HCT116 (cell line): ENCODE measurements around the gene TMEM130. TPM values are rescaled to one million over a fixed set of nuclear protein-coding genes. Genes with fewer than 3 reads are reported as not detected.

ENCODE experiments used
- ATAC-seq: fragments of 200-7000 bp; cut with Tn5 transposase; 2 replicates; pipeline ENCODE4 v1.9.1; 2020; ENCODE audit warnings: mild to moderate bottlenecking, moderate library complexity
- BruUV-seq: library from RNA; stranded (reverse); fragments of 400-500 nt; replicated peaks from 2 replicates; lab custom pipeline; 2021; lab: Mats Ljungman, UMichigan
- CTCF ChIA-PET: fragments of 300-600 bp; sonication (Branson Sonifier 250); formaldehyde crosslinking; loops from one replicate; lab custom pipeline; 2021; ENCODE audit warnings: antibody characterized with exemption; lab: Charles Lee
- POLR2A ChIA-PET: fragments of 300-600, 350-600 bp; sonication (Branson Sonifier 250); formaldehyde crosslinking; loops from one replicate; lab custom pipeline; 2021; ENCODE audit warnings: antibody characterized with exemption; lab: Charles Lee
- RAD21 ChIA-PET, 2 experiments: fragments of 300-600 bp; sonication (Branson Sonifier 250); formaldehyde crosslinking; loops; one replicate each; lab custom pipeline; 2023; ENCODE audit warnings: low total read pairs in 2 of 2; ENCODE audit not compliant: uncharacterized antibody in 2 of 2, unreplicated experiment in 2 of 2, low non-redundant PET in 1 of 2; lab: Charles Lee
- DNase-seq: peaks from one replicate; pipeline ENCODE4 v3.0.0-alpha.2; 2010; ENCODE audit warnings: low read depth, low spot score
- H2AFZ ChIP-seq: fragments of 200-600 bp; shearing (Covaris generic), sonication (generic); 2 replicates; pipeline ENCODE4 v1.6.1; 2017; ENCODE audit warnings: low read depth, mixed run types, mixed read lengths, antibody characterized with exemption, low read length; ENCODE audit not compliant: poor library complexity, severe bottlenecking
- H3K27ac ChIP-seq: 2 replicates; pipeline ENCODE4 v1.5.1; 2012; ENCODE audit warnings: low read depth, low read length
- H3K27me3 ChIP-seq: fragments of 200-600 bp; sonication (generic); 2 replicates; pipeline ENCODE4 v1.6.1; 2016; ENCODE audit warnings: mixed run types, low read length, mixed read lengths; ENCODE audit not compliant: insufficient read depth
- H3K36me3 ChIP-seq, 2 experiments: fragments of 200-500 bp in 1 of 2; fragments of 200-600 bp in 1 of 2; sonication (Bioruptor generic) in 1 of 2; sonication (generic) in 1 of 2; 2 replicates each; pipeline versions ENCODE4 v1.5.1 to v1.6.1; 2014 to 2016; ENCODE audit warnings: low read length in 2 of 2, inconsistent platforms in 1 of 2, mixed read lengths in 1 of 2, mixed run types in 1 of 2; ENCODE audit not compliant: insufficient read depth in 2 of 2, control insufficient read depth in 1 of 2
- H3K4me1 ChIP-seq, 2 experiments: fragments of 200-600 bp in 1 of 2; sonication (generic) in 1 of 2; 2 replicates each; pipeline versions ENCODE4 v1.5.1 to v1.6.1; 2012 to 2017; ENCODE audit warnings: low read length in 2 of 2, inconsistent platforms in 1 of 2, mild to moderate bottlenecking in 1 of 2, mixed read lengths in 1 of 2, mixed run types in 1 of 2, moderate library complexity in 1 of 2; ENCODE audit not compliant: insufficient read depth in 2 of 2, control insufficient read depth in 1 of 2
- H3K4me2 ChIP-seq: fragments of 200-600 bp; sonication (generic); 2 replicates; pipeline ENCODE4 v1.6.1; 2017; ENCODE audit warnings: mixed run types, low read length, mixed read lengths
- H3K4me3 ChIP-seq, 2 experiments: fragments of 200-600 bp in 1 of 2; sonication (generic) in 1 of 2; replicated peaks in 1 of 2; 2 replicates each; pipeline ENCODE4 v1.5.1; 2011 to 2016; ENCODE audit warnings: low read length in 2 of 2, control low read depth in 1 of 2, low read depth in 1 of 2, mild to moderate bottlenecking in 1 of 2, mixed read lengths in 1 of 2, mixed run types in 1 of 2
- H3K79me2 ChIP-seq: fragments of 200-600 bp; sonication (generic); 2 replicates; pipeline ENCODE4 v1.6.1; 2017; ENCODE audit warnings: mild to moderate bottlenecking, mixed run types, low read length, moderate library complexity, mixed read lengths; ENCODE audit not compliant: insufficient read depth
- H3K9ac ChIP-seq: fragments of 200-600 bp; sonication (generic); 2 replicates; pipeline ENCODE4 v1.6.1; 2016; ENCODE audit warnings: low read length, mixed read lengths
- H3K9me2 ChIP-seq: fragments of 200-600 bp; sonication (generic), shearing (Covaris generic); 2 replicates; pipeline ENCODE4 v1.6.1; 2017; ENCODE audit warnings: mixed run types, mild to moderate bottlenecking, moderate library complexity; ENCODE audit not compliant: insufficient read depth
- H3K9me3 ChIP-seq, 2 experiments: fragments of 200-500 bp in 1 of 2; fragments of 200-600 bp in 1 of 2; sonication (Bioruptor generic) in 1 of 2; sonication (generic) in 1 of 2; 2 replicates each; pipeline ENCODE4 v1.6.1; 2014 to 2017; ENCODE audit warnings: low read length in 2 of 2, mixed read lengths in 2 of 2, inconsistent platforms in 1 of 2, low read depth in 1 of 2, mild to moderate bottlenecking in 1 of 2, mixed run types in 1 of 2, moderate library complexity in 1 of 2; ENCODE audit not compliant: control insufficient read depth in 1 of 2, insufficient read depth in 1 of 2
- H4K20me1 ChIP-seq: fragments of 200-600 bp; sonication (generic), shearing (Covaris generic); 2 replicates; pipeline ENCODE4 v1.6.1; 2017; ENCODE audit warnings: mixed run types, mild to moderate bottlenecking, moderate library complexity; ENCODE audit not compliant: insufficient read depth
- ATF3 ChIP-seq: IDR thresholded peaks from 2 replicates; pipeline ENCODE4 v1.6.1; 2012
- CEBPB ChIP-seq: IDR thresholded peaks from 2 replicates; pipeline ENCODE4 v1.6.1; 2012; ENCODE audit warnings: low read depth
- EGR1 ChIP-seq: IDR thresholded peaks from 2 replicates; pipeline ENCODE4 v1.6.1; 2012; ENCODE audit warnings: low read depth
- ELF1 ChIP-seq: IDR thresholded peaks from 2 replicates; pipeline ENCODE4 v1.6.1; 2012; ENCODE audit warnings: low read depth, borderline replicate concordance
- EZH2 ChIP-seq: fragments of 200-600 bp; sonication (generic); IDR thresholded peaks from 2 replicates; pipeline ENCODE4 v1.6.1; 2017; ENCODE audit warnings: antibody characterized with exemption, mixed run types
- EZH2phosphoT487 ChIP-seq: fragments of 200-600 bp; IDR thresholded peaks from 2 replicates; pipeline ENCODE4 v1.6.1; 2018; ENCODE audit warnings: antibody characterized with exemption, borderline replicate concordance
- FOSL1 ChIP-seq: IDR thresholded peaks from 2 replicates; pipeline ENCODE4 v1.6.1; 2012; ENCODE audit warnings: low read depth
- JUND ChIP-seq: IDR thresholded peaks from 2 replicates; pipeline ENCODE4 v1.6.1; 2012
- POLR2A ChIP-seq: IDR thresholded peaks from 2 replicates; pipeline ENCODE4 v1.7.0; 2011; ENCODE audit warnings: borderline replicate concordance; ENCODE audit not compliant: insufficient read depth, insufficient read length; ENCODE audit errors: extremely low read depth
- POLR2AphosphoS5 ChIP-seq: IDR thresholded peaks from 2 replicates; pipeline ENCODE4 v1.6.1; 2011; ENCODE audit warnings: mild to moderate bottlenecking, low read depth, low read length, moderate library complexity
- RAD21 ChIP-seq: IDR thresholded peaks from 2 replicates; pipeline ENCODE4 v1.6.1; 2012; ENCODE audit warnings: low read depth, mild to moderate bottlenecking
- REST ChIP-seq: IDR thresholded peaks from 2 replicates; pipeline ENCODE4 v1.6.1; 2012; ENCODE audit warnings: low read depth
- SIN3A ChIP-seq: IDR thresholded peaks from 2 replicates; pipeline ENCODE4 v1.6.1; 2012; ENCODE audit warnings: low read depth
- SP1 ChIP-seq: IDR thresholded peaks from 2 replicates; pipeline ENCODE4 v1.6.1; 2012; ENCODE audit warnings: low read depth
- SRF ChIP-seq: IDR thresholded peaks from 2 replicates; pipeline ENCODE4 v1.6.1; 2012; ENCODE audit warnings: low read depth
- TCF7L2 ChIP-seq: IDR thresholded peaks from 2 replicates; pipeline ENCODE4 v1.7.0; 2011; ENCODE audit warnings: borderline replicate concordance, inconsistent platforms; ENCODE audit not compliant: insufficient read depth, insufficient read length; ENCODE audit errors: extremely low read depth
- ZNF274 ChIP-seq: fragments of 200-500 bp; sonication (Bioruptor generic); IDR thresholded peaks from 2 replicates; pipeline ENCODE4 v1.6.1; 2014; ENCODE audit warnings: mild to moderate bottlenecking, low read depth, low read length, inconsistent platforms
- intact Hi-C: fragments of 100-400 bp; cut with micrococcal nuclease; formaldehyde crosslinking; loops from 2 replicates; pipeline ENCODE4 v1.10.0; 2022
- total RNA-seq: library from RNA; stranded (reverse); gene quantifications from one replicate; pipeline ENCODE4 v1.2.1, GENCODE V29; 2021; ENCODE audit not compliant: unreplicated experiment
- TF ChIP-seq, protein P1 (sequence below): IDR thresholded peaks from 2 replicates; pipeline ENCODE4 v1.6.1; 2012
- TF ChIP-seq, protein P2 (sequence below): IDR thresholded peaks from 2 replicates; pipeline ENCODE4 v1.6.1; 2011; ENCODE audit warnings: mild to moderate bottlenecking, low read length, moderate library complexity; ENCODE audit not compliant: insufficient replicate concordance; ENCODE audit errors: extremely low read depth
- TF ChIP-seq, protein P3 (sequence below), 3 experiments: fragments of 200-600 bp in 1 of 3; sonication (generic) in 1 of 3; IDR thresholded peaks in 2 of 3; conservative IDR thresholded peaks in 1 of 3; 2 replicates each; pipeline ENCODE4 v1.5.1; 2012 to 2017; ENCODE audit warnings: low read depth in 2 of 3, low read length in 2 of 3, antibody characterized with exemption in 1 of 3, borderline replicate concordance in 1 of 3, control low read depth in 1 of 3, mild to moderate bottlenecking in 1 of 3, mixed read lengths in 1 of 3, mixed run types in 1 of 3, moderate library complexity in 1 of 3; ENCODE audit not compliant: insufficient read depth in 1 of 3

Gene TMEM130
- total RNA-seq, 1 experiment from 2014 or later, result not detected

- Histone ChIP-seq H3K4me3 (no peak overlapping the region), H4K20me1 (no peaks in the 10 kb centered on the region), H3K4me2 (no peak overlapping the region), H3K4me1 (peaks cover 9 to 23% of the 10 kb centered on the region in 2 experiments; a peak in 3 of 4 replicates), H3K79me2 (no peaks in the 10 kb centered on the region), H2AFZ (no peak overlapping the region), H3K9ac (no peak overlapping the region), H3K9me3 (no peaks in the 10 kb centered on the region), H3K27me3 (no peaks in the 10 kb centered on the region), H3K36me3 (no peaks in the 10 kb centered on the region), H3K27ac (no peak overlapping the region; the same call in 1 of the 2 replicates), H3K9me2 (no peaks in the 10 kb centered on the region)
- BruUV-seq, result no TSS peak
- ChIA-PET RAD21 (no interaction called here), POLR2A (no interaction called here), CTCF (no interaction called here)
- DNase-seq (no peak), ATAC-seq (no peak)
- intact Hi-C loops, result no loop called here
- TF ChIP-seq SIN3A (no peak), EGR1 (no peak), POLR2AphosphoS5 (no peak), REST (no peak), POLR2A (no peak), RAD21 (no peak), ELF1 (no peak), SRF (no peak), FOSL1 (no peak), JUND (no peak), CEBPB (no peak), EZH2 (no peak), SP1 (no peak), ATF3 (no peak), EZH2phosphoT487 (no peak), TCF7L2 (no peak), ZNF274 (no peak)
- TF ChIP-seq, protein P1, sequence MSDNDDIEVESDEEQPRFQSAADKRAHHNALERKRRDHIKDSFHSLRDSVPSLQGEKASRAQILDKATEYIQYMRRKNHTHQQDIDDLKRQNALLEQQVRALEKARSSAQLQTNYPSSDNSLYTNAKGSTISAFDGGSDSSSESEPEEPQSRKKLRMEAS, result no peak
- TF ChIP-seq, protein P2, sequence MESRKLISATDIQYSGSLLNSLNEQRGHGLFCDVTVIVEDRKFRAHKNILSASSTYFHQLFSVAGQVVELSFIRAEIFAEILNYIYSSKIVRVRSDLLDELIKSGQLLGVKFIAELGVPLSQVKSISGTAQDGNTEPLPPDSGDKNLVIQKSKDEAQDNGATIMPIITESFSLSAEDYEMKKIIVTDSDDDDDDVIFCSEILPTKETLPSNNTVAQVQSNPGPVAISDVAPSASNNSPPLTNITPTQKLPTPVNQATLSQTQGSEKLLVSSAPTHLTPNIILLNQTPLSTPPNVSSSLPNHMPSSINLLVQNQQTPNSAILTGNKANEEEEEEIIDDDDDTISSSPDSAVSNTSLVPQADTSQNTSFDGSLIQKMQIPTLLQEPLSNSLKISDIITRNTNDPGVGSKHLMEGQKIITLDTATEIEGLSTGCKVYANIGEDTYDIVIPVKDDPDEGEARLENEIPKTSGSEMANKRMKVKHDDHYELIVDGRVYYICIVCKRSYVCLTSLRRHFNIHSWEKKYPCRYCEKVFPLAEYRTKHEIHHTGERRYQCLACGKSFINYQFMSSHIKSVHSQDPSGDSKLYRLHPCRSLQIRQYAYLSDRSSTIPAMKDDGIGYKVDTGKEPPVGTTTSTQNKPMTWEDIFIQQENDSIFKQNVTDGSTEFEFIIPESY, result no peak
- TF ChIP-seq, protein P3, sequence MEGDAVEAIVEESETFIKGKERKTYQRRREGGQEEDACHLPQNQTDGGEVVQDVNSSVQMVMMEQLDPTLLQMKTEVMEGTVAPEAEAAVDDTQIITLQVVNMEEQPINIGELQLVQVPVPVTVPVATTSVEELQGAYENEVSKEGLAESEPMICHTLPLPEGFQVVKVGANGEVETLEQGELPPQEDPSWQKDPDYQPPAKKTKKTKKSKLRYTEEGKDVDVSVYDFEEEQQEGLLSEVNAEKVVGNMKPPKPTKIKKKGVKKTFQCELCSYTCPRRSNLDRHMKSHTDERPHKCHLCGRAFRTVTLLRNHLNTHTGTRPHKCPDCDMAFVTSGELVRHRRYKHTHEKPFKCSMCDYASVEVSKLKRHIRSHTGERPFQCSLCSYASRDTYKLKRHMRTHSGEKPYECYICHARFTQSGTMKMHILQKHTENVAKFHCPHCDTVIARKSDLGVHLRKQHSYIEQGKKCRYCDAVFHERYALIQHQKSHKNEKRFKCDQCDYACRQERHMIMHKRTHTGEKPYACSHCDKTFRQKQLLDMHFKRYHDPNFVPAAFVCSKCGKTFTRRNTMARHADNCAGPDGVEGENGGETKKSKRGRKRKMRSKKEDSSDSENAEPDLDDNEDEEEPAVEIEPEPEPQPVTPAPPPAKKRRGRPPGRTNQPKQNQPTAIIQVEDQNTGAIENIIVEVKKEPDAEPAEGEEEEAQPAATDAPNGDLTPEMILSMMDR (IDR thresholded peaks at IDR 0.05 in 2 of 3, conservative IDR thresholded peaks at IDR 0.05 in 1 of 3; ENCODE audit: borderline replicate concordance in 1 of 3, insufficient read depth in 1 of 3, low read depth in 2 of 3, low read length in 2 of 3), result no peak
Observed at GRCh38 chr7:98855610-98856422, 14.0 kb downstream of the TMEM130 start.
